ENCODE data around the gene APOC1.
A peak's percentile ranks its signal among the peaks of the same experiment; 100 is the strongest.
"Not testable (repeated sequence)": the region's sequence is repeated elsewhere in the genome, so short reads cannot be mapped to it uniquely, and the experiment has no call there.

APOC1 gene

DNA sequence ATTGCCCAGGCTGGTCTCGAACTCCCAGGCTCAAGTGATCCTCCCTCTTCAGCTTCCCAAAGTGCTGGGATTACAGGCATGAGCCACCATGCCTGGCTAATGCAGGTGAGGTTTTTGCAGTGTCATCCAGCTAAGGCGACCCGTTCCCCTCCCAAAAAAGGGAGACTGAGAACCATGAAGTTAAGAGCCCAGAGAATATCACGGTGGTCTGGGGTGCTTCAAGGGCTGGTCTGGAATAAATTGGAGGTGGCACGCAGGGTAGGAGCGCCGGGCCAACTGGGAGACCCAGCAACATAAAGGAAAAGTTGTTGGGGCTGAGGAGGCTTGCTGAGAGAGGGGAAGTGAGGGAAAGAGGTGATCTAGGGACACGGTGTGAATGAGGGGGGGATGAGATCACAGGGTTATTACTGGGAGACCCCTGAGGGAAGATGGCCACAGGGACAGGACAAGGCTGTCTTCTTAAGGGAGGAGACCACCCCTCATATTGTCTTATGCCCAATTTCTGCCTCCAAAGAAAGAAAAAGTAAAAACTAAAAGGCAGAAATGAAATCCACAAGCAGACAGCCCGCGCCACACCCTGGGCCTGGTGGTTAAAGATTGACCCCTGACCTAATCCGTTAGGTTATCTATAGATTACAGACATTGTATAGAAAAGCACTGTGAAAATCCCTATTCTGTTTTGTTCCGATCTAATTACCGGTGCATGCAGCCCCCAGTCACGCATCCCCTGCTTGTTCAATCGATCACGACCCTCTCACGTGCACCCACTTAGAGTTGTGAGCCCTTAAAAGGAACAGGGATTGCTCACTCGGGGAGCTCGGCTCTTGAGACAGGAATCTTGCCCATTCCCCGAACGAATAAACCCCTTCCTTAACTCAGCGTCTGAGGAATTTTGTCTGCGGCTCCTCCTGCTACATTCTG, 636 bp upstream of the APOC1 start:
- DNase-seq (ENCODE audit: low read depth), result not testable (repeated sequence)

- DNase-seq (ENCODE audit: low read depth), result no peak
Measured at GRCh38 chr19:44924243-44924725, 9.9 kb downstream of the APOC1 start.

DNA sequence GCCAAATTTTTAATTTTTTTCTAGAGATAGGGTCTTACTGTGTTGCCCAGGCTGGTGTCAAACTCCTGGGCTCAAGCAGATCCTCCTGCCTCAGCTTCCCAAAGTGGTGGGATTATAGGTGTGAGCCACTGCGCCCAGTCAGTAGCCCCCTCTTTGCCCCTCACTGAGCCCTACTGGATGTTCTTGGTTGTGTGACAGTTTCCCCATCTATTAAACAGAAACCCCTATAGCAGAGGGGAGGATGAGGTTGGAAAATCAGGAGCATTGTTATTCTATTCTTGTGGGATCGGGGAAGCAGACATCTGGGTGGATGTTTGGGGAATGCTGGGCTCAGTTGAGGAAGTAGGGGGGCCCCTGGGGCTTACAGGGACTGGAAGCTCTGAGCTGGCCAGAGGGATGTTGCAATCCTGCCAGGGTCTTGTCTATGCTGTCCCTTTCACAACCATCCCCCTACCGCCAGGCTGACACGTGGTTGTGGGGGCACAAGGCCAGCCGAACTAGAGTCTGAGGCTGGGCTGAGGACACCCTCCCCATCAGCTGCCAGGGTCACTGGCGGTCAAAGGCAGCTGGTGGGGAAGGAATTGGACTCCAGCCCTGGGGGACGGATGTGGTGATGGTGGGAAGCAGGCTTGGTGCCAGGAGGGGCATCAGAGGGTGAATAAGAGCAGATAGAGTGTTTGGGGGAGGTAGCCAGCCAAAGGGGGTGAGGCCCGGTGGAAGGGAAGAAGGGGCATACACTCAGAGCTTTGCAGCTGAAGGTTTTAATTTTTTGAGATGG, 10.9 kb downstream of the APOC1 start:
- DNase-seq (ENCODE audit: low read depth), result no peak

- not testable (repeated sequence) for DNase-seq (ENCODE audit: low read depth)
Measured at GRCh38 chr19:44926245-44927077, 12.1 kb downstream of the APOC1 start.

DNA sequence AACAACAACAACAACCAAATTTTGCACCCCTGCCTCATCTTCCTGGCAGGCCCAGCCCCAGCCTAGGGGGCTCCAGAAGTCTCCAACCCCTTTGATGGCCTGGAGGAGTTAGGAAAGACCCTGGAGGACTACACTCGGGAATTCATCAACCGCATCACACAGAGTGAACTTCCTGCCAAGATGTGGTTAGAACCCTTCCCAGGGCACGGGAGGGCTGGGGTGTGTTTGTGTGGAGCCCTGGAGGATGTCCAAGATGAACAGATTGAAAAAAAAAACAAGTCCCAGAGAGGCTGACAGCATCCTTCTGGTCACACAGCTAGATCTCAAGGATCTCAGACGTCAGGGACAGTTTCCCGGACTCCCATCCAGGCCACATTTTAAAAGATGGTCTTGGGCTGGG, 13.3 kb downstream of the APOC1 start:
- no peak for DNase-seq (ENCODE audit: low read depth)

- no peak for DNase-seq (ENCODE audit: low read depth)
Measured at GRCh38 chr19:44930088-44930487, 15.7 kb downstream of the APOC1 start.

- DNase-seq (ENCODE audit: low read depth), result no peak
Measured at GRCh38 chr19:44931541-44931940, 17.1 kb downstream of the APOC1 start.

- DNase-seq (ENCODE audit: low read depth), result no peak
Measured at GRCh38 chr19:44939668-44940067, 25.3 kb downstream of the APOC1 start.

GRCh38 chr19:44942067-44942571, 27.7 kb downstream of the APOC1 start, which contains the start of gene APOC4:
Gene APOC4 (plus strand): TSS chr19:44942237. CDS start chr19:44942278, 41 bp downstream.
- no peak for DNase-seq (ENCODE audit: low read depth)

GRCh38 chr19:44943801-44944249, 29.4 kb downstream of the APOC1 start:
- DNase-seq (ENCODE audit: low read depth), result peak; percentile 27

GRCh38 chr19:44947041-44947581, 32.7 kb downstream of the APOC1 start:
- no peak for DNase-seq (ENCODE audit: low read depth)

DNA sequence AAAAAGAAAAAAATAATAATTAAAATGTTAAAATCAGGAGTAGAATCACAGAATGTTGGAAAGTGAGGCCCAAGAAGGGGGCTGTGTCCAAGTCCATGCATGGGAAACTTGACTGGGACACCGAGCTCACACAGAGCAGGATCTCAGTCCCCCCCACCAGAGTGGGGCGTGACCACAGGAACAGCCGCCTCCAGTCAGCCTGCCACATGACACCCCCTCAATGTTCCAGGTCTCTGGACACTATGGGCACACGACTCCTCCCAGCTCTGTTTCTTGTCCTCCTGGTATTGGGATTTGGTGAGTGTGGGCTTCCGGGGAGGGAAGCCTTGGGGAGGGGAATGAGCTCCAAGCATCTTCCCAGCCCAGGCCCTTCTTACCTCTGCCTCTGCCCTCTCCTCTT, 33.8 kb downstream of the APOC1 start:
- no peak for DNase-seq (ENCODE audit: low read depth)

DNA sequence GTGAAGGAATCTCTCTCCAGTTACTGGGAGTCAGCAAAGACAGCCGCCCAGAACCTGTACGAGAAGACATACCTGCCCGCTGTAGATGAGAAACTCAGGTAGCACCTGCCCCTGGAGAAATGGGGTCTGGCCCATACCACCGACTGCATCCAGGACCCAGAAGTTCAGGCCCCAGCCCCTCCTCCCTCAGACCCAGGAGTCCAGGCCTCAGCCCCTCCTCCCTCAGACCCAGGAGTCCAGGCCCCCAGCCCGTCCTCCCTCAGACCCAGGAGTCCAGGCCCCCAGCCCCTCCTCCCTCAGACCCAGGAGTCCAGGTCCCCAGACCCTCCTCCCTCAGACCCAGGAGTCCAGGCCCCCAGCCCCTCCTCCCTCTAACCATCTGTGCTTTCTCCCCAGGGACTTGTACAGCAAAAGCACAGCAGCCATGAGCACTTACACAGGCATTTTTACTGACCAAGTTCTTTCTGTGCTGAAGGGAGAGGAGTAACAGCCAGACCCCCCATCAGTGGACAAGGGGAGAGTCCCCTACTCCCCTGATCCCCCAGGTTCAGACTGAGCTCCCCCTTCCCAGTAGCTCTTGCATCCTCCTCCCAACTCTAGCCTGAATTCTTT, 34.5 kb downstream of the APOC1 start:
- DNase-seq (ENCODE audit: low read depth), result no peak

DNA sequence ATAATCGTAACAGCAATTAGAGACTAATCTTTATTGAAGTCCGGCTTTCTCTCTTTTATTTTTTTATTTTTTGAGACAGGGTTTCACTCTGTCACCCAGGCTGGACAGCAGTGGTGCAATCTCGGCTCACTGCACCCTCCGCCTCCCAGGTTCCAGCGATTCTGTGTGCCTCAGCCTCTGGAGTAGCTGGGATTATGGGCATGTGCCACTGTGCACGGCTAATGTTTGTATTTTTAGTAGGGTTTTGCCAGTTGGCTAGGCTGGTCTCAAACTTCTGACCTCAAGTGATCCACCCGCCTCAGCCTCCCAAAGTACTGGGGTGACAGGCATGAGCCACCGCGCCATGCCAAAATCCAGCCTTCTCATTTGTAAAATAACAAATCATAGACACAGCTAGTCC, 35.1 kb downstream of the APOC1 start:
- DNase-seq (ENCODE audit: low read depth), result no peak

DNA sequence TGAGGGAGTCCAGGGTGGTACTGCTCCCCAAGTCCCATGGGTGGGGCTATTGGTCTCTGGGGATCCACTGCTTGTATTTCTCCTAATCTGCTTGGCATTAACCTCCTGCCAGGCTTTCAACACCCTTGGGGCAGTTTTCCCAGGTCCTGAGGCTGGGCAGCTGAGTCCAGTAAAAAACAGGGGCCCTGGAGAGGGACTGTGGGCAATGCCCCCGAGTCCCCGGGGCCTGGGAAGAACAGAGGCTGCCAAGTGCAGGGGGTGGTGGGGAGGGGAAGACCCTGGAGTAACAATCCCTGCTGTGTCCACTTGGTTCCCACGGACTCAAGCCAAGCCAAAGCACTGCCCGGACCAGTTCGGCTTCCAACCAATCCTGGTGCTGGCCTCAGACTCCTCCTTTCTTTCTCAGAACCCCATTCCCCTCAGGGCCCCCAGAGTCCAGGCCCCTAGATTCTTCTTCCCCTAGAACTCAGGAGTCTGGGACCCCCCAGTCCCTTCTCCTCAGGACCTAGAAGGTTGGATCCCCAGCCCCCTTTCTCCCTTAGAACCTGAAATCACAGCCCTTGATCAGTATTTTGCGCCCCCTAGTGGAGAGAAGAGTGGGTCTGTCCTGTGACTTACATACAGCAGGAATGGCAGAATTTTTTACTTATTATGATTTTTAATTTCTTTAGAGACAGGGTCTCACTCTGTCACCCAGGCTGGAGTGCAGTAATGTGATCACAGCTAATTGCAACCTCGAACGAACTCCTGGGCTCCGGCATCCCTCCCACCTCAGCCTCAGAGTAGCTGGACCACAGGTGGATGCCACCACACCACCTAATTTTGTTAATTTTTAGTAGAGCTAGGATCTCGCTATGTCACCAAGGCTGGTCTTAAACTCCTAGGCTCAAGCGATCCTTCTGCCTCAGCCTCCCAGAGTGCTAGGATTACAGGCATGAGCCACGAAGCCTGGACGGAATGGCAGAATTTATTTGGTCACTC, 37.1 kb downstream of the APOC1 start:
- DNase-seq (ENCODE audit: low read depth), result peak; percentile 58

DNA sequence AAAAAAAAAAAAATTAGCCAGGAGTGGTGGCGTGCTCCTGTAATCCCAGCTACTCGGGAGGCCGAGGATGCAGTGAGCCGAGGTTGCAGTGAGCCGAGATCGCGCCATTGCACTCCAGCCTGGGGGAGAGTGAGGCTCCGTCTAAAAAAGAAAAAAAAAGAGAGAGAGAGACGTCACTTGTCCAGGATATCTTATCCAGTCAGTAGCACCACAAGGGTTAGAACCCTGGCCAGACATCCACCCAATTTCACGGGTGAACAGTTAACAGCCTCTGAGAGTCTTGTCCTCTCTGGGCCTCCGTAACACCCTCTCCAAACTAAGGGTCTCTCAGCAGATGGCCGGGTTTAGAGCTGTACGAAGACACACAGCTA, 39.9 kb downstream of the APOC1 start:
- DNase-seq (ENCODE audit: low read depth), result no peak

- peak; percentile 94 for DNase-seq (ENCODE audit: low read depth)
Measured at GRCh38 chr19:44954649-44955504, 40.5 kb downstream of the APOC1 start, which contains the start of gene CLPTM1. Gene CLPTM1 (plus strand): TSS chr19:44955380. CDS start chr19:44955396, 16 bp downstream.

All from GM04504 (cell line).